GM12875 (cell line): ENCODE data around the gene SEC63.
"Not testable (repeated sequence)": the region's sequence is repeated elsewhere in the genome, so short reads cannot be mapped to it uniquely, and the experiment has no call there.

Experiments used
- H3K4me3 ChIP-seq: one replicate; pipeline ENCODE4 v1.5.1; 2011; ENCODE audit warnings: low read depth, low read length, control low read depth
- CTCF ChIP-seq: IDR thresholded peaks from 2 replicates; pipeline ENCODE4 v1.5.1; 2011; ENCODE audit warnings: low read depth, mild to moderate bottlenecking, control low read depth, inconsistent platforms, low read length, moderate library complexity, borderline replicate concordance; ENCODE audit not compliant: insufficient read depth

SEC63 gene

GRCh38 chr6:107972413-107973096 lies 14.5 kb upstream of the SEC63 start:
- no peak for TF ChIP-seq CTCF
- H3K4me3 ChIP-seq: no peak overlapping the region

- no peak for TF ChIP-seq CTCF
- no peak overlapping the region for H3K4me3 ChIP-seq
These were observed 13.2 kb upstream of the SEC63 start for GRCh38 chr6:107971181-107971580.

GRCh38 chr6:107970255-107970654 lies 12.2 kb upstream of the SEC63 start:
- TF ChIP-seq CTCF: no peak
- no peak overlapping the region for H3K4me3 ChIP-seq

GRCh38 chr6:107968081-107968480 lies 10.1 kb upstream of the SEC63 start:
- no peak overlapping the region for H3K4me3 ChIP-seq
- TF ChIP-seq CTCF: no peak

GRCh38 chr6:107965746-107966145 lies 7.7 kb upstream of the SEC63 start:
- no peak overlapping the region for H3K4me3 ChIP-seq
- TF ChIP-seq CTCF: no peak

- H3K4me3 ChIP-seq: no peak overlapping the region
- no peak for TF ChIP-seq CTCF
These were observed 4.7 kb upstream of the SEC63 start for GRCh38 chr6:107962723-107963122.

GRCh38 chr6:107959392-107959791 lies 1.4 kb upstream of the SEC63 start:
- no peak overlapping the region for H3K4me3 ChIP-seq
- TF ChIP-seq CTCF: no peak

- H3K4me3 ChIP-seq: not testable (repeated sequence)
These were observed 818 bp upstream of the SEC63 start for GRCh38 chr6:107958689-107959362.
